NCI-H69 (cell line): Measurements from ENCODE around the gene KCNT1.

Experiments
- DNase-seq: peaks from one replicate; lab custom pipeline; 2025; lab: John Stamatoyannopoulos, UW

KCNT1 gene

DNA sequence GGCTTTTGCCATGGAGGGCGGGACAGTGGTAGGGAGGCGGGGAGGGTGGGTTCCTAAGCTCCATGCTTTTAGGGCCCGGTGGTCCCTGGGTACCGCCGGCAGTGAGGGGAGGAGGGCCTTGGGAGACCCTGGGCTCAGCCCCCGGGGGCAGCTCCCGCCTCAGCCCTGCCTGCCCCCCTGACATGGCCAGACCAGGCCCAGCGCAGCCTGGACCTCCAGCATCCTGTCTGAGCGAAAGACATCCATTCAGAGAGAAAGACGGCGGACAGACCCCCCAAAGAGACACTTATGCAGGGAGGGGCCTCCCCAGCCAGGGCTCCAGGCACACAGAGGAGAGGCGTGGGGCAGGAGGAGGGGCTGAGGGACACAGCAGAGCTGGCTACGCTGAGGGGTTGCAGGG lies 45.3 kb downstream of the KCNT1 start:
- DNase-seq, result no peak

DNA sequence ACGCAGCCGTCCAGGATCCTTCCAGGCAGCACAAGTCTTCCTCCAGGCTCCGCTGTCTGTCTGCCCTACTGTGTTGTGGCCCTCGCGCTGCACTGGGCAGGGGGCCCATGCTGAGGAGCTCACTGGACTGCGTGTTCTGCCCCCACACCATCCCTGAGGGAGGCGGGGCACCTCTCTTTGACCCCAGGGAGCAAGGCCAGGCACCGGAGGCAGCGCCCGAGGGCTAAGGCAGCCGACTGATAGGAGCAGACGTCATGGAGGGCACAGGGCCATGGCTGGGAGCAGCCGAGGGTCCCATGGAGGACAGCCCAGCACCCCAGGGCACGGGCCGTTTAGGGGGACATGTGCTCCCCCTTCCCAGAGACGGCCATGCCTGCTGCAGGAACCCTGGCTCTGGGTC lies 46.7 kb downstream of the KCNT1 start:
- DNase-seq, result no peak

DNA sequence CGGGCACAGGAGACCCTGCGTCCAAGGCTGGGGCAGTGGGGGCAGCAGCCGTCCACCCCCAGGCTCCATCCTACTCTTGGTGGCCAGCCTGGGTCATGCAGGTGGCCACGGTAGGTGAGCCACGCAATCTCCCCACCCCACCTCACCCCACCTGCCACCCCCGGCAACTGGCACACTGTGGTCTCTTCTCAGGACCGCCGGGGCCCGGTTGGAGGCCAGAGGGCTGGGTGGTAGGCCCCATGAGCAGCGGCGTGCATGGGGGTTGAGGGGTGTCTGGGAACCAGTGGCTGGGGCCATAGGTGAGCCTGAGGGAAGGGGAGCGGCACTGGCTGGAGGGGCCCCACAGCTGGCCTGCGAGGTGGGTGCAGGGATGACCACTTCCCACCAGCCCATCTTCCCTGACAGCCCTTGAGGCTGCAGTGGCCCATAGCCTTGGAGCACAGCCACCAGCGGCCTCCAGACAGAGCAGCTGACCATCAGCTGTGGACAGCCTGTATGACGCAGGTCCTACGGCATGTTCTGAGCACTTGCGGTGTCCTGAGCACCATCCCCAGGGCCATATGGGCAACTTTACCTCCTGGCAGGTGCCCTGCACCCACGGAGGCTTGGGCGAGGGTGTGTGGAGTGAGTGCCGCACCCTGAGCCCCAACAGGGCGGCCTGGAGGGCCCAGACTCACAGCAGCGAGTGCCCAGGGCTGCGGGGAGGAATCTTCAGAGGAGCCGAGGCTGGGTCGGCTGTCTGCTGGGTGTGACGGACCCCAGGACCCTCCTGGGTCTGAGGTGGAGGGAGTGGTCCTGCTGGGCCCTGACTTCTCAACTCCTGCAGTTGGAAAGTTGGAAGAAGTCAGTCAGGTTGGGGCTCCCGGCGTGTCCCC lies 47.4 kb downstream of the KCNT1 start:
- no peak for DNase-seq

- DNase-seq, result no peak
These were observed 48.8 kb downstream of the KCNT1 start for GRCh38 chr9:135750786-135751185.

GRCh38 chr9:135751501-135751900 lies 49.5 kb downstream of the KCNT1 start:
- no peak for DNase-seq

DNA sequence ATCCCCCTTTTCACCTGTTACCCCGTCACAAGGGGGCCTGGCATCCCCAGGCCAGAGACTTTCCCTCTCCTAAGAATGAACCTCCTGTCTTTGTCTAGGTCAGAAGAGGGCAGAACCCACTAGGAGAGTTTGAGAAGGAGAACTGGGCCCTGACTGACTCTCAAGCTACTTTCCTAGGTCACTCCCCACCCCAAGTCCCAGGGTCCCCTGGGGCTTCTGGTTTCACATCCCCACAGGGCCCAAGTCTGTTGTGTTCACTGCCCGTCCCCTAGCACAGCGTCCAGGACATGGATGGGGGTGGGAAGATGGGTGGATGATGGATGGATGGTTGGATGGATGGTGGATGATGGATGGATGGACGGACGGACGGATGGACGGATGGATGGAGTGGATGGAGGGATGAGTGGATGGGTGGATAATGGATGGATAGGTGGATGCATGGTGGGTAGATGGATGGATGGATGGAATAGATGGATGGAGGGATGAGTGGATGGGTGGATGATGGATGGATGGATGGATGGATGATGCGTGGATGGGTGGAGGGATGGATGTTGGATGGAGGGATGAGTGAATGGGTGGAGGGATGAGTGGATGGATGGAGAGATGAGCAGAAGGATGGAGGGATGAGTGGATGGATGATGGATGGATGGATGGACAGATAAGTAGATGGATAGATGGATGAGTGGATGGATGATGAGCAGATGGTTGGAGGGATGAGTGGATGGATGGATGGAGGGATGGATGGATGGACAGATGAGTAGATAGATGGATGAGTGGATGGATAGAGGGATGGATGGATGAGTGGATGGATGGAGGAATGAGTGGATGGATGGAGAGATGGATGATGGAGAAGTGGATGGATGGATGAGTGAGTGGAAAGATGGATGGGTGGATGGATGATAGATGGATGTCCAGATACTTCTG lies 50.6 kb downstream of the KCNT1 start:
- no peak for DNase-seq

DNA sequence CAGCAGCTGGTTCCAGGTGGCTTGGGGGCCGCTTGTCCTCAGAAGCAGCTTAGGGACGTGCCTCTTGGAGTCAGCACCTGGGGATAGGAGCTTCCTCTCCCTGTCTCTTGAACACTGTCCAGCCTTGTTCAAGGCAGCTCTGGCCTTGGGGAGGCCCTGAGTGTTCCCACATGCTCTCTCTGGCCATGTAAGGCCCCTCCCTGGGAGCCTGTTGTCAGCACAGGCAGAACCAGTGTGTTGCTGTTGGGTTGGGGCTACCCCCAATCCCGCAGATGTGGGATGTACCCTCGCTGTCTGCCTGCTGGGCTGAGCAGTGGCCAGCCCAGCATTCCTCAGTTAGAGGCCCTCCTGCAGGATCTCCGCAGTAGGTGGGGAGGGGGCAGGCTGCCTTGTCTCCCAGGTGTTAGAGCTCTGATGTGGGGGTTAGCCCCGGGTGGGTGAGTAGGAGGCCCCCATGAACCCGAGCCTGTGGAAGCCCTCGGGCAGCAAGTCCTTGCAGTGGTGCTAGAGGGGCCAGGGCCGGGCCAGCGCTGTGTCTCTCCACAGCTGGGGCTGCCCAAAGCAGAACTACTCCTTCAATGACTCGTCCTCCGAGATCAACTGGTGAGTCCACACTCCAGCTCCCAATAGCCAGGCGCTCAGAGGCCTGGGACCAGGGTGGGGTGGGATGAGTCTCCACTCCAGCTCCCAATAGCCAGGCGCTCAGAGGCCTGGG lies 51.6 kb downstream of the KCNT1 start:
- DNase-seq, result no peak

DNA sequence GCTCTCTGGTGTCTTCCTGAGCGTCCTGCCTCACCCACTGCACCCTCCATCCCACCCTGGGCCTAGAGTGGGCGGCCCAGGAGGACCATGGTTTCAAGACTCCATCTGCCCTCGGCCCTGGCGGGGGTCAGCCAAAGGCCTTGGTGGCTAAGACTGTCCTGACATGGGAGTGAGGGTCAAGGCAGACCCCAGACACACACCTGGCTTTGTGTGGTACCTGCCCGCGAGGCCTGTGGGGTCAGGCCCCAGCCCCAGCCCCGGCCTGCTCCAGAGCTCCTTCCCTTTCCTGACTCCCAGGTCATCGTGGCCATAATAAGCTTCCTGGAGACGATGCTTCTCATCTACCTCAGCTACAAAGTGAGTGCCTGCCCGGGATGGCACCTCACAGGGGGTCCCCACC lies 54.6 kb downstream of the KCNT1 start:
- DNase-seq, result no peak

DNA sequence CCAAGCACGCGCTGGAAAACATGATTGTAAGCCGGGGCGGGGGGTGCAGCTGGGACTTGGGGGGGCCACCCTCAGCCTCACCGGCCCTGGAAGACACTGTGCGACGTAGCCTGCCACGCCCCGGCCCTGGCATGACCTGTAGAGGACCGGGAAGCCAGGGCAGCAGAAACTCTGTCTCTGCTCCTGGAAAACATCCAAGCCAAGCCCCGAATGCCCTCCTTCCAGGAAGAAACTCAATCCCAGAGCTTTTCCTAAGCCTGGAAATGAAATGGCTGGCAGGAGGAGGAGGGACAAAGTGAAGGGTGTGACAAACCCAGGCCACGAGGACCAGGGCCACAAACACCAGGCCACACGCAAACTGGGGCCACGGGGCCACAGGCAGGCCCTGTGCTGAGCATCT lies 55.4 kb downstream of the KCNT1 start:
- no peak for DNase-seq

- no peak for DNase-seq
These were observed 56.1 kb downstream of the KCNT1 start for GRCh38 chr9:135758056-135758455.

DNA sequence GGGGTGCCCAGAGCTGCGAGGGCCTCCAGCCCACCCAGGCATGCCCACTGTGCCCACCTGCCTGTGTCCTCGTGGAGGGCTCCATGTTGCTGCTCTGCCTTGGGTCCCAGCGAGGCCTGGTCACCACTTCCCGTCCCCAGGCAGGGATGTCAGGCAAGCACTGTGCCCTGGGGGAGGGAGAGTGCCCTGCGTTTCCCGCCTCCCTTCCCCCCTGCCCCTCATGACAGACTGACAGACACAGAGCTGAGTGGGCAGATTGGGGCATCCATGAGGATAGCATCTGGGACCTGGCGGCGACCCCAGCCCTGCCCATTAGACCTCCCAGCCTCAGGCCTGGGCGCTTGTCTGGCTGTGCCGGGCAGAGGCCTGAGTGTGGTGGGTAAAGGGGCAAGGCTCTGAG lies 56.9 kb downstream of the KCNT1 start:
- DNase-seq, result no peak

DNA sequence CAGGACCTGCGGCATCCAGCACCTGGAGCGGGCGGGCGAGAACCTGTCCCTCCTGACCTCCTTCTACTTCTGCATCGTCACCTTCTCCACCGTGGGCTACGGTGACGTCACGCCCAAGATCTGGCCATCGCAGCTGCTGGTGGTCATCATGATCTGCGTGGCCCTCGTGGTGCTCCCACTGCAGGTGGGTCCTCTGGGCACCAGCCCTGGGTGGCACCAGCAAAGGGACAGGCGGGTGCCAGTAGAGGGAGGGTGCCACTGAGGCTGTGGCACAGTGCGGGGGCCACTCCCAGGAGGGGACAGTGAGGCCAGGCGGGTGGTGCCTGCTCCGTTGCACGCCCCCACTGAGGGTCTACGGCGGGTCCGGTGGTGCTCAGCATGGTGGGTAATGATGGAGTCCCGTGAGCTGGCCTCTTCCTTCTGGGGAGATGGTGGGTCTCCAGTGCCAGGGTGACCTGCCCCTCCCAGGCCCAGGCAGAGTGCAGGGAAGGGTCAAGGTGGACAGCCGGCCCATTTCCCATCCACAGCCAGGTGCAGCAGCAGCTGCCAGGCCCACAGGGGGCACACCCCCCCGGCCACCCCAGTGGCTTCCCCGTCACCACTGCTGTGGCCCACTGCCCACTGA lies 57.8 kb downstream of the KCNT1 start:
- DNase-seq, result no peak

- DNase-seq, result no peak
These were observed 58.5 kb downstream of the KCNT1 start for GRCh38 chr9:135760465-135760864.

GRCh38 chr9:135761150-135761844 lies 59.3 kb downstream of the KCNT1 start:
- no peak for DNase-seq

GRCh38 chr9:135761845-135762168 lies 59.8 kb downstream of the KCNT1 start:
- DNase-seq, result no peak

DNA sequence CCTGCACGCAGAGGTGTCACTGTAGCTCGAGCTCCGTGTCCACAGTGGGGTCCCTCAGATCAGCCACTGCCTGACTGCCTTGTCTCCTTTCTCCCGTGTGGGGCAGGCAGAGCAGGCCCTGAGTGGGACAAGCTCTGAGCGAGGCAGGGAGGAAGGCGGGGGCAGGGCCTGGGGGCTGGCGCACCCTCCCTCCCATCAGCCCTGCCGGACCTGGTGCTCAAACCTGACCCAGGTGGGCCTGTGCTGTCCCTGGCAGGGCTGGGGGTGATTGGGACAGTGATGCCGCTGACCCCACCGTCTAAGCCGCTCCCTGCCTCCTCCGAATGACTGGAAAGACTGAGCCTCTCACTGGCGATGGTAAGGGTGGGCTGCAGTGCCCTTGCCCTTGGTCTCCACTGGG lies 60.9 kb downstream of the KCNT1 start:
- no peak for DNase-seq

DNA sequence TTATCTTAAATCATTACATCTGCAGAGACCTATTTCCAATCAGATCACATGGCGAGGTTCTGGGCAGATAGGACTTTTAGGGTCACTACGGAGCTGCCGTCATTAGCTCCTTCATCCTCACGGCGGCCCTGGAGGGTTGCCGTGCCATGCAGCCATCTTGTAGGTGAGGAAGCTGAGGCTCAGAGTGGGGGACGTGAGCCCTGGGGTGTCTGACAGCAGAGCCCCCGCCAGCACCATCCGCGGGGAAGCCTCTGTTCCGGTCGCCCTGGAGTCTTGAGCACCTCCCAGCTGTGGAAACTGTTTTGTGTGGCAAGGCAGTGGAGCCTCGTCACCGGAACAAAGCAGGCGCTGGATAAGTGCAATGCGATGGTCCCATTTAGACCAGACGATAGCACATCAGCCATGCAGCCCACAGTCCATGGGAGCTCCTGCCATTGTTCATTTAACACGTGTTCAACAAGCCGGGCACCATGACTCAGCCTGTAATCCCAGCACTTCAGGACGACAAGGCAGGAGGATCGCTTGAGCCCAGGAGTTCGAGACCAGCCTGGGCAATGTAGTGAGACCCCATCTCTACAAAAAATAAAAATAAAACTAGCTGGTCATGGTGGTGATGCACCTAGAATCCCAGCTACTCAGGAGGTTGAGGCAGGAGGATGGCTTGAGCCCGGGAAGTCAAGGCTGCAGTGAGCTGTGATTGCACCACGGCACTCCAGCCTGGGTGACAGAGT lies 61.9 kb downstream of the KCNT1 start:
- DNase-seq, result no peak

DNA sequence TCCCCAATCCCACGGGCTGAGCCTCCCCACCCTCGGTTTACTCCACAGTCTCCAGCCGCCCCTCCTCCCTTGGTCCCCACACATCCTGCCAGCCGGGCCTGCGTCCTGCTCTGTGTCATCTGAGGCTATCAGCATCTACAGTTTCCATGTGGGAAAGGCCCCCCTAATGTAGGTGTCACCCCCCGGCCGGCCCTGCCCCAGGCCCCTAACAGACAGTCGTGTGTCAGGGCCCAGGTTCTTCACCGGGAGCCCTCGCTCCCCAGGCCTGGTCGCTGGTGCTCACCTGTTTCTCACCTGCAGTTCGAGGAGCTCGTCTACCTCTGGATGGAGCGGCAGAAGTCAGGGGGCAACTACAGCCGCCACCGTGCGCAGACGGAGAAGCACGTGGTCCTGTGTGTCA lies 62.7 kb downstream of the KCNT1 start:
- no peak for DNase-seq

DNA sequence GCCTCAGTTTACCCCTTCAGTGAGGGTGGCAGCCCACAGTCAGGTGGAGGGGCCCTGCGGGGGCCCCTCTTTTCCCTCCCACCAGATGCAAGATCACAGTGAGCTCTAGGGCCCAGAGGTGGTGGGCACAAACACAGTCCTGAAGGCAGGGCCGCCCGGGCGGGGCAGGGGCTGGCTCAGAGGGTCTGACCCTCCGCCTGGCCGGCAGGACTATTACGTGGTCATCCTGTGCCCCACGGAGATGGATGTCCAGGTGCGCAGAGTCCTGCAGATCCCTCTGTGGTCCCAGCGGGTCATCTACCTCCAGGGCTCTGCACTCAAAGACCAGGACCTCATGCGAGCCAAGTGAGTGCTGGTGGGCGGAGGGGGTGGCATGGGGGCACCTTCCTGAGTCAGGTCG lies 63.4 kb downstream of the KCNT1 start:
- DNase-seq, result no peak

- no peak for DNase-seq
These were observed 64.3 kb downstream of the KCNT1 start for GRCh38 chr9:135766251-135766650.

GRCh38 chr9:135766707-135767106 lies 64.7 kb downstream of the KCNT1 start:
- no peak for DNase-seq
